PC-9 (cell line): ENCODE results near the gene CDH11. TPM values are rescaled to one million over a fixed set of nuclear protein-coding genes. Genes with fewer than 3 reads are reported as not detected.

Source experiments
- BruUV-seq: library from RNA; stranded (reverse); fragments of 400-500 nt; replicated peaks from 2 replicates; lab custom pipeline; 2021; lab: Mats Ljungman, UMichigan
- CTCF ChIA-PET: fragments of 300-600 bp; sonication (Branson Sonifier 250); formaldehyde crosslinking; loops from one replicate; lab custom pipeline; 2022; ENCODE audit warnings: antibody characterized with exemption; lab: Charles Lee
- POLR2A ChIA-PET: fragments of 300-600 bp; sonication (Branson Sonifier 250); formaldehyde crosslinking; loops from one replicate; lab custom pipeline; 2022; ENCODE audit warnings: antibody characterized with exemption; ENCODE audit not compliant: unreplicated experiment; lab: Charles Lee
- DNase-seq, 2 experiments: peaks; one replicate each; pipeline versions ENCODE4 v3.0.0 to v3.0.0-alpha.2; 2015 to 2022; ENCODE audit warnings: mixed read lengths in 1 of 2
- H2AFZ ChIP-seq: fragments of 200-600 bp; sonication (generic); 2 replicates; pipeline ENCODE4 v1.8.1; 2017; ENCODE audit warnings: antibody characterized with exemption
- H3F3A ChIP-seq: fragments of 200-600 bp; sonication (generic); 2 replicates; pipeline ENCODE4 v1.8.1; 2017; ENCODE audit warnings: antibody characterized with exemption, mild to moderate bottlenecking, low read depth; ENCODE audit not compliant: insufficient read depth
- H3K27ac ChIP-seq: fragments of 200-600 bp; sonication (generic); 2 replicates; pipeline ENCODE4 v1.6.1; 2016; ENCODE audit warnings: mixed run types
- H3K27me3 ChIP-seq: fragments of 200-600 bp; sonication (generic); 2 replicates; pipeline ENCODE4 v1.6.1; 2016; ENCODE audit warnings: low read depth, mixed run types; ENCODE audit not compliant: insufficient read depth
- H3K36me3 ChIP-seq: fragments of 200-600 bp; sonication (generic); 2 replicates; pipeline ENCODE4 v1.6.1; 2016; ENCODE audit warnings: low read depth, mixed run types
- H3K4me1 ChIP-seq: fragments of 200-600 bp; sonication (generic); replicated peaks from 2 replicates; pipeline ENCODE4 v1.6.1; 2016; ENCODE audit warnings: mixed run types; ENCODE audit not compliant: insufficient read depth
- H3K4me2 ChIP-seq: fragments of 200-600 bp; sonication (generic); 2 replicates; pipeline ENCODE4 v1.6.1; 2017; ENCODE audit warnings: mixed run types
- H3K4me3 ChIP-seq: fragments of 200-600 bp; sonication (generic); 2 replicates; pipeline ENCODE4 v1.6.1; 2016; ENCODE audit warnings: mixed run types
- H3K79me2 ChIP-seq: fragments of 200-600 bp; sonication (generic); 2 replicates; pipeline ENCODE4 v1.6.1; 2017; ENCODE audit warnings: low read depth, mixed run types
- H3K9me2 ChIP-seq: fragments of 200-600 bp; sonication (generic); 2 replicates; pipeline ENCODE4 v1.8.1; 2017; ENCODE audit warnings: mild to moderate bottlenecking; ENCODE audit not compliant: insufficient read depth
- H3K9me3 ChIP-seq: fragments of 200-600 bp; sonication (generic); 2 replicates; pipeline ENCODE4 v1.8.1; 2016; ENCODE audit warnings: low read depth; ENCODE audit not compliant: insufficient read depth
- H4K20me1 ChIP-seq: fragments of 200-600 bp; sonication (generic); 2 replicates; pipeline ENCODE4 v1.8.1; 2017; ENCODE audit not compliant: insufficient read depth
- CTCF ChIP-seq: fragments of 200-600 bp; sonication (generic); conservative IDR thresholded peaks from 2 replicates; pipeline ENCODE4 v1.6.1; 2017; ENCODE audit warnings: mixed run types, antibody characterized with exemption, mild to moderate bottlenecking, moderate library complexity
- EZH2 ChIP-seq: fragments of 200-600 bp; sonication (generic); IDR thresholded peaks from 2 replicates; pipeline ENCODE4 v1.8.0; 2017; ENCODE audit warnings: antibody characterized with exemption, low read depth
- intact Hi-C: fragments of 100-400 bp; cut with micrococcal nuclease; formaldehyde crosslinking; loops from one replicate; pipeline ENCODE4 v1.10.0; 2022; ENCODE audit not compliant: unreplicated experiment
- total RNA-seq: library from RNA; stranded (reverse); gene quantifications from 2 replicates; pipeline ENCODE4 v1.2.3, GENCODE V29; 2021

CDH11 gene
- total RNA-seq, 1 experiment from 2014 or later = not detected

DNA sequence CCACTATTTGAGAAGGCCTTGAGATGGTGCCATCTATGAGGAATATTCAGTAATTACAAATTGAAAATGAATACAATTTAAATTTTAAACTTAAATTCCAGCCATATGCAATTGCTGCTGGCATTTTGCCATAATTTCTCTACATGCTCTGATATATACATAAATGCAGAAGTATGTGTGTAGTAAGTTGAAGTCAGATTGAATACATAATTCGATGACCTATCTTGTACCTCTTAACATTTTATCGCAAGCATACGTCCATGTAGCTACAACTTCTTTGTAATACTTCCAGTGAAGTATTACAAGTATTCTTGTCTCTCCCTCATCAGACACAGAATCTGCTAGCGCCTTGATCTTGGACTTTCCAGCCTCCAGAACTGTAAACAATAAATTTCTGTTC is 26.0 kb downstream of the CDH11 start:
- intact Hi-C loops = no loop called here
- H3K9me3 ChIP-seq = no peaks in the 10 kb centered on the region
- TF ChIP-seq EZH2 (no peak), CTCF (no peak)
- no peak overlapping the region for H3K4me3 ChIP-seq
- no peak for DNase-seq
- BruUV-seq = no TSS peak
- H3K27ac ChIP-seq = no peak overlapping the region
- ChIA-PET POLR2A (no interaction called here), CTCF (no interaction called here)
- H3K36me3 ChIP-seq = no peaks in the 10 kb centered on the region
- H3K79me2 ChIP-seq = no peaks in the 10 kb centered on the region
- H2AFZ ChIP-seq = no peak overlapping the region
- H3K27me3 ChIP-seq = no peaks in the 10 kb centered on the region
- H3F3A ChIP-seq = no peaks in the 10 kb centered on the region
- H3K9me2 ChIP-seq = no peaks in the 10 kb centered on the region
- H3K4me2 ChIP-seq = no peak overlapping the region
- H4K20me1 ChIP-seq = no peaks in the 10 kb centered on the region
- H3K4me1 ChIP-seq = no peaks in the 10 kb centered on the region

DNA sequence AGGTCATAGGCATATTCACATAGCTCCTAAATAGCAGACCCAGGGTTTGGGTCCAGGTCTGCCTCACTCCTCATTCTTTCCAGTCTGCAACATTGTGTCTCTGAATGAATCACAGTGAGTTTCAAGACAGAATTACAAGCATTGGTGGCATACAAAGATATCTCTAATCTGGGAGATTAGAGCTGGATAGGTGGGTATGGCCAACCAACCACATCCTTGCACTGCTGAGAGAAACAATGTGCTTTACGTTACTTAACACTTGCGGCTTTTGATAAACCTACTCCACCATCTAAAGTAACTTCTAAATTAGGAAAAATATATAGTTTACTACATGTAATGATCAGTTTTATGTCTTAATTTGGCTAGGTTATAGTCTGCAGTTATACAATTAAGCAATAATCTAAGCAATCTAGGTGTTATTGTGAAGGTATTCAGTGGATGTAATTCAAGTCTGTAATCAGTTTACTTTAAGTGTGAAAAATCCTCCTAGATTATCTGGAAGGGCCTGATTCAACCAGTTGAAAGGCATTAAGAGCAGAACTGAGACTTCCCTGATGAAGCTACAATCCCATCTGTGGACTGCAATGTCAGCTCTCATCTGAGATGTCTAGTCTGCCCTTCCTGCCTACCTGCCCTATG is 26.7 kb downstream of the CDH11 start:
- intact Hi-C loops = no loop called here
- TF ChIP-seq CTCF = no peak
- TF ChIP-seq EZH2 = no peak
- DNase-seq = no peak
- H3K79me2 ChIP-seq = no peaks in the 10 kb centered on the region
- no peak overlapping the region for H3K4me3 ChIP-seq
- no peak overlapping the region for H3K27ac ChIP-seq
- no peak overlapping the region for H2AFZ ChIP-seq
- no peaks in the 10 kb centered on the region for H4K20me1 ChIP-seq
- POLR2A ChIA-PET = no interaction called here
- H3K4me2 ChIP-seq = no peak overlapping the region
- H3K36me3 ChIP-seq = no peaks in the 10 kb centered on the region
- no TSS peak for BruUV-seq
- no peaks in the 10 kb centered on the region for H3F3A ChIP-seq
- H3K4me1 ChIP-seq = no peaks in the 10 kb centered on the region
- CTCF ChIA-PET = no interaction called here
- no peaks in the 10 kb centered on the region for H3K9me2 ChIP-seq
- no peaks in the 10 kb centered on the region for H3K9me3 ChIP-seq
- H3K27me3 ChIP-seq = no peaks in the 10 kb centered on the region; the same call in 1 of the 2 replicates

GRCh38 chr16:65094009-65094408 is 27.9 kb downstream of the CDH11 start:
- H3K4me1 ChIP-seq = no peaks in the 10 kb centered on the region
- no peaks in the 10 kb centered on the region for H3K9me2 ChIP-seq
- intact Hi-C loops = no loop called here
- ChIA-PET CTCF (no interaction called here), POLR2A (no interaction called here)
- no peak for TF ChIP-seq EZH2
- TF ChIP-seq CTCF = no peak
- DNase-seq = no peak
- no peak overlapping the region for H3K27ac ChIP-seq
- no peaks in the 10 kb centered on the region for H3K36me3 ChIP-seq
- no peak overlapping the region for H3K4me2 ChIP-seq
- no peaks in the 10 kb centered on the region for H4K20me1 ChIP-seq
- no peaks in the 10 kb centered on the region; the same call in 1 of the 2 replicates for H3K27me3 ChIP-seq
- H3K9me3 ChIP-seq = no peaks in the 10 kb centered on the region
- H2AFZ ChIP-seq = no peak overlapping the region
- no peak overlapping the region for H3K4me3 ChIP-seq
- no peaks in the 10 kb centered on the region for H3K79me2 ChIP-seq
- H3F3A ChIP-seq = no peaks in the 10 kb centered on the region
- BruUV-seq = no TSS peak
